GM19035 (cell line): ENCODE results near the gene ADIPOR1.

Source experiments
- ATAC-seq: cut with Tn5 transposase; IDR thresholded peaks from one replicate; pipeline ENCODE4 v1.9.1; 2021; ENCODE audit not compliant: unreplicated experiment

ADIPOR1 gene

GRCh38 chr1:202972046-202972445 is 13.9 kb upstream of the ADIPOR1 start:
- ATAC-seq, result no peak

DNA sequence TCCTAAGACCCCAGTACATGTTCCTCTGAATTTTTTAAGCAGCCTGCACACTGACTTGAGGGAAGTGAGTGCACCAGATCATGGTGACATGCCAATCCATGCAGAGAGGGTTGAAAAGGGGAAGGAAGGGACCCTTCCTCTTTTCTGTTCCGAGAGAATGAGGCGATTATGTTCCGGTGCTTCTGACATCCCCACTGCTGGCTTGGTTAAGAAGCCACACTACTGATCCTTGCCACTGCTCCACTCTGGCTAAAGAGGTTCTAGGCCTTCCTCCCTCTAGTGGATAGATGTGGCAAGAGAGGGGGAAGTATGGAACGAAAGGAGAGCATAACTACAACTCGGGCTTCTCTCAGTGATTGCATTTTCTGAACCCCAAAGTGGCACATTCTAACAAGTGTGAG is 10.8 kb upstream of the ADIPOR1 start:
- peak; percentile 47 for ATAC-seq

DNA sequence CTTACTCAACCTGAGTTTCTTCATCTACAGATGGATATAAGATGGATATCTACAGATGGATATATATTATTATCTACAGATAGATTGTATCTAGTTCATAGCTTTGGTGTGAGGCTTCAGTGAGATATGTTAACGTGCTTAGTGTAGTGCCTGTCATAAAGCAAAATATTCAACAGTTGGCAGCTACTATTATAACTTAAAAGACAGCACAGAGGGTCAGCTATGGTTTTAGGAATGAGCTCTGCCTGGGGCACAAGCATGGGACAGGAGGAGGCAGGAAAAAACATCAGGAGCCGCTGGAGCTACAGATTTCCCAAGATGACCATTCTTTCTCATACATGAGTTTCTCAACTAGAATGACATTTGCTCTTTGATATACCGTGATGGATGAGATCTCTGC is 10.2 kb upstream of the ADIPOR1 start:
- ATAC-seq, result no peak

GRCh38 chr1:202967684-202968281 is 9.7 kb upstream of the ADIPOR1 start:
- ATAC-seq, result peak; percentile 15

DNA sequence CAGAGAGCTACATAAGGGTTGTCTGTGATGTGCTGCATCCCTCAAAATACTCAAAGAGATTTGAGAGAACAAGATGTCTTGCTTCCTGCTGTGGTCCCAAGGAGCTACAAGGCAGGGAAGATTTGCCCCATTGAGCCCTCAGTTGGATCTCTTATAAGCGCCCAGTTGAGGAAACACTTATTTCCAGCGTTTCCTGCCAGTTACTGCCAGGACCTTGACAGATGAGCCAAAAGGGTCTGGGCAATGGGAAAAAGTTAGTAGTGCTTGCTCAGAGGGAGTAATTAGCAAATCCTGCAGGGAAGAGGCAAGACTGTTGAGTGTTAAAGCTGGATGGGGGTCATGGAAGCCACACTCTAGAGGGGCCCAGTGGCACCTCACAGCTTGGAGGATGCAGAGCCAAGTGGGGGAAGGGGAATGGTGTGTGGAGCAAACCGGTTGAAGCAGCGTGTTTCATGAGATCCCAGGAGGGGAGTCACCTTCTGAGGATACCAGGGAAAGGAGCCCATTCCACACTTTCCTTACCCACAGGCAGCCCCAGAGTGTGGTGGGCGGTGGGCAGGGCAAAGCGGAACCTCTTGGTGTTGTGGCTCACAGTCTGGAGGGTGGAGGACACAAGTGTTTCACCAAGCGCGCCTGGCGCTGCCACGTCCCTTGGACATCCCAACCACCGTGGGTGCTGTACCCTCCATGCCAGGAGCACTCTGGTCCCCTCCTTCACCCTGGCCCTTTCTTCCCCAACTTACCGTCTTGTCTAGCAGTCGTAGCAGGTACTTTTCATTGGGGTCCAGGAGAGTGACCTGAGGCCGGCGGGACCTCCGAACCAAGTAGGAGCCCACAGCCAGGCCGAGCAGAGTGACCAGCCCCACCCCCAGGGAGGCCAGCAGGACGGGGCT is 8.1 kb upstream of the ADIPOR1 start:
- ATAC-seq, result no peak

GRCh38 chr1:202965422-202965821 is 7.3 kb upstream of the ADIPOR1 start:
- ATAC-seq, result no peak

DNA sequence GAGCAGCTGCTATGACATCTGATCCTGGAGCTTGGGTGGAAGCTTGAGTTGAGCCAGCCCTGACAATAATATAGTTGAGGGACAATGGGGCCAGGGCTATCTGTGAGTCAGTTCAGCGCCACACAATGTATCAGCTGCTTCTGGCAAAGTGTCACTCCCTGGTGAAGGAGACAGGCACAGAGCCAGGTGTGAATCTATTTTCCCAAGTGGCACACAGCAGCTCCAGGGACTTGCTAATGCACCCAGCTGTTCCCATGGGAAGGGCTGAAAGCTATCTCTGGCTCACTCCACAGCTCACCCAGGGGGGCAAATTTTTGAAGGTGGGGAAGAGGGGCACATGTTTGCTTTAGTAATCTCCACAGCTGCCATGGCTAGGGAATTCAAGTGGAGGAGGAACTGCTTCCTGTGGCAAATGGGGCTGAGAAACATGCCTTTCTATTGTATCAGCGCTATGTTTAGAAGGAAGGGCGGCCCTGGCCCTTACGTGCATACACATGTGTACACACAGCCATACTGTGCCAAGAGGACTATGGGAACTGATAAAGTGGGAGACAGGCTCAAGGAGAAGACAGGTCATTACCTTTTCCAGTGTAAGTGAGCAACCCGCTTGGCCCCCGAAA is 6.8 kb upstream of the ADIPOR1 start:
- ATAC-seq, result no peak

GRCh38 chr1:202961220-202961880 is 3.2 kb upstream of the ADIPOR1 start:
- ATAC-seq, result no peak

- no peak for ATAC-seq
Measured at GRCh38 chr1:202959276-202959620, 1.1 kb upstream of the ADIPOR1 start.

DNA sequence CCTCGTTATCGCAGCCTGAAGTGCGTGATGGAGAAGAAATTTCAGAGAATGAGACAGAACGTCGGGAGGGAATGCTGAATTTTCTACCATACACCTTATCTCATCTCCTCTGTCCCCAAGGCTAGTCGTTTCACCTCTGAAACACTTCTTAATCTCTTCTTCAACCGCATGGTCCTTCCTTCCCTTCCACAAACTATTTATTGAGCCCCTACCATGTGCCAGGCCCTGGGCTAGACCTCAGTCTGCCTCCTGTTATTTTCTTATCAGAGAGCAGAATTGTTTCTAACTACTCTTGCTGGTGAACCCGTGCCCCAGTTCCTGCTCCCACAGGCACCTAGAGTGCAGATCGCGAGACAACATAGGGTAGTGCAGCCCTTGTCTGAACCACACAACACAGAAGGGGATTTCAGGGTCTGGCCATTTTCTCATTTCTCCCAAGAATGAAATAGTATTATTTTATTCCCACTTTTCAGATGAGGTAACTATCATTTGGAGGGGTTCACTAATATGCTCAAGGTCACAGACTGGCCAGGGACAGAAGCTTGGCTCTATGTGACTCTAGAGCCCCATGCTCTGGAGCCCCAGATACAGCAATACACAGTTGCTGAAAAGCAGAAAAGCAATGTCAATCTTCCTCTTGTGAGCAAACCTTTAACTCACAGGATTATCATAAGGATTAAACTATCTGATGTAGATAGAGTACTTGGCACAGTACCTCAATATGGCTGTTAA is 598 bp upstream of the ADIPOR1 start:
- ATAC-seq, result peak; percentile 1

- ATAC-seq, result no peak
Measured at GRCh38 chr1:202956969-202957368, 1.1 kb downstream of the ADIPOR1 start.

- ATAC-seq, result no peak
Measured at GRCh38 chr1:202954057-202954745, 3.9 kb downstream of the ADIPOR1 start.

DNA sequence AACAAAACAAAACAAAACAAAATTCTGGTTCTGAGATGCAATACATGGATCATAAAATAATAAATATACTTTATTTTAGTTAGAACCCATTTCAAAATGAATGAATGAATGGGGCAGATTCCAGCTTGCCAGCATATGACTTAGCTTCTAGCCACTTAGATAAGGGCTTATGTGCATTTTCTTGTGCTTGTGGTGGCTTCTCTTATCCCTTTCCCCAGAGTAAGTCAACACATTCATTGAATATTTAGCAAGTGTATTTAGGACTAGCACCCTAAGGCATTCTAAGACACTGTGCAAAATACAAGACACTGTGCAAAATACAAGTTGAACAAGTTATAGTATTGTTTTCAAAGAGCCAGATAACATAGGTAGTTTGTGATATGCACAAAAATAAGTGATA is 4.7 kb downstream of the ADIPOR1 start:
- ATAC-seq, result no peak

DNA sequence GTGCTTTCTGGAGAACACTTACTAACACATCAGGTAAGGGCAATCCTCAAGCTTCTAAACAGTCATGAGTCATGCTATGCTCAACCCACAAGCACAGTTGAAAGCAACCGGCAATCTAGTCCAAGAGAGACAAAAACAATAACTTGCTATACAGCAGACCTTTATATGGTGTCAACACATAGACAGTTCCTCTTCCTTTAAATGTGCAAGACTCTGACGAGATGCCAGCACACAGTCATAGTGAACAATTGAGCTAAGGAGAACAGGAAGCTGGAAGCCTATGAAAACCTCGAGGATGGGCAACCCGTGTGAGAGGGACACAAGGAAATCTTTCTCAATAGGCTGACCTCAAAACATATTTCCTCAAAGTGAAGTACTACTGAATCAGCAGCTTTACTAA is 5.3 kb downstream of the ADIPOR1 start:
- ATAC-seq, result no peak

DNA sequence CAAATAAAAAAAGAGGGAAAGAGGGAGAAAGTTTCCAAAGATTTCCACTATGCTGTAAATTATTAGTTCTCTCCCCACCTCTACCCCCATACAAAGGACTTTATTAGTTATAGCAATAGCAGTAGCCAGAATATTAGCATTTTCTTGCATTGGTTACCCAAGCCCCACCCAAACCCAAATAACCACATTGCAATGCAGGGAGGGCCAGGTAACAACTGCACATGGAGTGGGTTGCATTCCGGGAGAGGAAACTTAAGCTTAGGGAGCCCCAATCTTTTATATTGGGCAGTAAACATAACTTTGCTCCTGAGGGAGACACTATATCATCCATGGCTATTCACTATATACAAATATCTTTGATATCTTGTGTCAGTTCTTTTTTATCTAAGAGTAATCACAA is 6.0 kb downstream of the ADIPOR1 start:
- ATAC-seq, result no peak

DNA sequence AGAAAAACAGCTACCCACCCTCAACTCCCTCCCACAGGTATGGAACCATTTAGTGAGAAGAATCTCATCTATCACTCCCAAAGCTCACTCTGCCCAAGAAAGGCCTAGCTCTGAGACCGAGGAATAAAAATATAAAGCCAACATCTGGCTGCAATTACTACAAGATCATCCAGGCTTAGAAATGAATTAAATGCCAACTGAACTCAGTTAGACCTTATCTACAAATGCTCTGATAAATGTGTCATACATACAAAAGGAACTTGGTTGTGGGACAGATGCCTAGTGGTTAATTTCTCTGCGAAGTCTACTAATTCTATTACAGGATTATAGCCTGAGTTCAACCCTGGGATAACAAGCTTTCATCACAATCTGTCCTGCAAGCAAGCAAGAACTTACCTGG is 6.7 kb downstream of the ADIPOR1 start:
- no peak for ATAC-seq

DNA sequence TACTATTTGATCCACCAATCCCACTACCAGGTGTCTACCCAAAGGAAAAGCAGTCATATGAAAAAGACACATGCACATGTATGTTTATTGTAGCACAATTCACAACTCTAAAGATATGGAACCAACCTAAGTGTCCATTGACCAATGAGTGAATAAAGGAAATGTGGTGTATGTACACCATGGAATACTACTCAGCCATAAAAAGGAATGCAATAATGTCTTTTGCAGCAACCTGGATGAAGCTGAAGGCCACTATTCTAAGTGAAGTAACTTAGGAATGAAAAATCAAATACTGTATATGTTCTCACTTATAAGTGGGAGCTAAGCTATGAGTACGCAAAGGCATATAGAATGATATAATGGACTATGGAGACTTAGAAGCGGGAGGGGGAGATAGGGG is 12.6 kb downstream of the ADIPOR1 start:
- ATAC-seq, result no peak

DNA sequence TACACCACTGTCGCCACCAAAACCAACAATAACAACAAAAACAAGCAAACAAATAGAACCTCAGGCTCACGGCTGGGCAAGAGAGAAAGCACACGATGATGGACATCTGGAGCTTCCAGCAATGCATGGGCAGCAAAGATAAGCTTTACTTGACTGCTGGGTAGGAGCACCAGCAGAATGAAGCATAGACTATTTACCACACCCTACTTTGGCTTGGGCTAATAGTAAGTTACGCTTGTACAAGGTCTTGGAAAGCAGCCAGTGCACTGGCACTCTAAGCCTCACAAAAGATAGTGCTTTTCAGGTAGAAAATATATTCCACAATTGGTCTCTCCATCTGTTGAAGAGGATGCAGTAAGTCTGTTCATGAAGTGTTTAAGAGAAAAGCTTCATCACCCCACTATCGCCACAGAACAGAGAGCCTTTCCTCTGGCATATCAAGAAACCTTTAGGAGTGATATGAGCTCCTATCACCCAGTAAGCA is 13.6 kb downstream of the ADIPOR1 start:
- no peak for ATAC-seq

DNA sequence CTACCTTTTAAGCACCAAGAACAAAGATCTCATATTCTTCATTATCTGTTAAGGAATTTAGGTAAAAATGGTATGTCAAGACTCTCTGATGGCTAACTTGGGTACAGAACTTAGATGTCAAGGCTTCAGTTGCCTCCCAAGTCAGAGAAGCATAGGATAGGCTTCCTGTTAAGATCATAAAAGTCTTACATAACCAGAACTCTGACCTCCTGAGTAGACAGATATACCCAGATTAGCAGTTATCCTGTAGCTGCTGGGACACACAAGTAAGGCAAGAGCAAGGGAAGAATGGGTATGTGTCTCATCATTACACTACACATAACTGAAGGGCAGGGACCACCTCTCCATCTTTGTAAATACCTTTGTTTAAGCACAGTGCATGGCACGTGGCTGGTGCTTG is 15.7 kb downstream of the ADIPOR1 start:
- ATAC-seq, result no peak

- ATAC-seq, result no peak
Measured at GRCh38 chr1:202941372-202941771, 16.7 kb downstream of the ADIPOR1 start.
